ENCODE measurements around the gene STAT2. TPM values are rescaled to one million over a fixed set of nuclear protein-coding genes. Genes with fewer than 3 reads are reported as not detected.
"Not testable (repeated sequence)": the region's sequence is repeated elsewhere in the genome, so short reads cannot be mapped to it uniquely, and the experiment has no call there.

The STAT2 gene
- total and polyA plus RNA-seq, 10 of the 15 experiments (the other 5 are each of a cell fraction or from before 2014, with no cell fraction given), result 16.9 to 106 (median 77.9) TPM

GRCh38 chr12:56408799-56409417, 49.0 kb upstream of the STAT2 start:
- ATAC-seq, result no peak
- DNase-seq (ENCODE audit: low read depth, low spot score), result no peak
- intact Hi-C loops (cut with micrococcal nuclease; ENCODE audit: unreplicated experiment) (no loop called here), in situ Hi-C loops (cut with MboI) (no loop called here)
- Histone ChIP-seq H4K20me1 (ENCODE audit: control insufficient read depth, insufficient read depth) (no peaks in the 10 kb centered on the region), H3K9ac (ENCODE audit: control insufficient read depth, insufficient read depth, low read length) (no peak overlapping the region), H3K4me1 (ENCODE audit: control insufficient read depth, insufficient read depth, low read length) (no peaks in the 10 kb centered on the region), H3K79me2 (ENCODE audit: control insufficient read depth, insufficient read depth, low read length) (no peaks in the 10 kb centered on the region), H3K27ac (ENCODE audit: control insufficient read depth, insufficient read depth) (no peak overlapping the region), H3K27me3 (replicated peaks in 1 of 2; ENCODE audit: control insufficient read depth in 2 of 2, insufficient read depth in 2 of 2, low read length in 1 of 2) (no peaks in the 10 kb centered on the region), H3K4me2 (ENCODE audit: control insufficient read depth, insufficient read depth) (no peak overlapping the region), H2AFZ (ENCODE audit: control insufficient read depth, low read depth, low read length) (no peak overlapping the region), H3K4me3 (no peak overlapping the region), H3K9me3 (replicated peaks; ENCODE audit: control insufficient read depth, insufficient read depth, low read length) (no peaks in the 10 kb centered on the region), H3K36me3 (ENCODE audit: control insufficient read depth in 2 of 2, insufficient read depth in 2 of 2, low read length in 1 of 2) (peaks cover 0 to under 1% of the 10 kb centered on the region in 2 experiments; a peak in 1 of 4 replicates)
- CTCF ChIA-PET, result no interaction called here
- BruUV-seq (replicated peaks), result no TSS peak
- RAD21 ChIA-PET (ENCODE audit: unreplicated experiment), result no interaction called here
- SMC1A ChIA-PET (ENCODE audit: uncharacterized antibody, unreplicated experiment), result interaction anchor here (1.5 kb wide), 1 partner anchor 27 kb away, joined by 3 read pairs; no protein-coding TSS in a partner anchor
- 68% methylated on average over 5 of the region's 5 CpGs for WGBS (ENCODE audit: insufficient coverage, insufficient replicate concordance, low lambda C conversion rate, missing lambda C conversion rate)
- FAIRE-seq, result no peak
- POLR2A ChIA-PET, result no interaction called here
- no peak for TF ChIP-seq YY1 (IDR thresholded peaks at IDR 0.05; ENCODE audit: low read depth, low read length)
- TF ChIP-seq ETV6 (conservative IDR thresholded peaks at IDR 0.05 in 1 of 2, IDR thresholded peaks at IDR 0.05 in 1 of 2; ENCODE audit: borderline replicate concordance in 1 of 2, low read depth in 1 of 2), result no peak
- TF ChIP-seq NKRF (conservative IDR thresholded peaks at IDR 0.05), result no peak
- no peak for TF ChIP-seq MXI1 (IDR thresholded peaks at IDR 0.05; ENCODE audit: low read depth, low read length)
- no peak for TF ChIP-seq NBN (IDR thresholded peaks at IDR 0.05)

- CTCF ChIA-PET; H3K4me1 ChIP-seq (ENCODE audit: control insufficient read depth, insufficient read depth, low read length); in situ Hi-C loops (cut with MboI); H3K4me2 ChIP-seq (ENCODE audit: control insufficient read depth, insufficient read depth); H3K79me2 ChIP-seq (ENCODE audit: control insufficient read depth, insufficient read depth, low read length); H3K27me3 ChIP-seq (replicated peaks in 1 of 2; ENCODE audit: control insufficient read depth in 2 of 2, insufficient read depth in 2 of 2, low read length in 1 of 2); H3K36me3 ChIP-seq (ENCODE audit: control insufficient read depth in 2 of 2, insufficient read depth in 2 of 2, low read length in 1 of 2); POLR2A ChIA-PET; H4K20me1 ChIP-seq (ENCODE audit: control insufficient read depth, insufficient read depth); H3K27ac ChIP-seq (ENCODE audit: control insufficient read depth, insufficient read depth); H3K9ac ChIP-seq (ENCODE audit: control insufficient read depth, insufficient read depth, low read length); RAD21 ChIA-PET (ENCODE audit: unreplicated experiment); BruUV-seq (replicated peaks); ATAC-seq; FAIRE-seq; H3K4me3 ChIP-seq; intact Hi-C loops (cut with micrococcal nuclease; ENCODE audit: unreplicated experiment); DNase-seq (ENCODE audit: low read depth, low spot score); H2AFZ ChIP-seq (ENCODE audit: control insufficient read depth, low read depth, low read length); SMC1A ChIA-PET (ENCODE audit: uncharacterized antibody, unreplicated experiment); H3K9me3 ChIP-seq (replicated peaks; ENCODE audit: control insufficient read depth, insufficient read depth, low read length): not testable (repeated sequence)
- WGBS (ENCODE audit: insufficient coverage, insufficient replicate concordance, low lambda C conversion rate, missing lambda C conversion rate), result 63% methylated on average over 3 of the region's 3 CpGs
These were observed 44.3 kb upstream of the STAT2 start for GRCh38 chr12:56404227-56404626.

- ATAC-seq; BruUV-seq (replicated peaks); CTCF ChIA-PET; H3K79me2 ChIP-seq (ENCODE audit: control insufficient read depth, insufficient read depth, low read length); in situ Hi-C loops (cut with MboI); RAD21 ChIA-PET (ENCODE audit: unreplicated experiment); FAIRE-seq; H3K4me1 ChIP-seq (ENCODE audit: control insufficient read depth, insufficient read depth, low read length); H3K4me2 ChIP-seq (ENCODE audit: control insufficient read depth, insufficient read depth); H3K9ac ChIP-seq (ENCODE audit: control insufficient read depth, insufficient read depth, low read length); H3K9me3 ChIP-seq (replicated peaks; ENCODE audit: control insufficient read depth, insufficient read depth, low read length); H2AFZ ChIP-seq (ENCODE audit: control insufficient read depth, low read depth, low read length); H3K27me3 ChIP-seq (replicated peaks in 1 of 2; ENCODE audit: control insufficient read depth in 2 of 2, insufficient read depth in 2 of 2, low read length in 1 of 2); H3K27ac ChIP-seq (ENCODE audit: control insufficient read depth, insufficient read depth); SMC1A ChIA-PET (ENCODE audit: uncharacterized antibody, unreplicated experiment); intact Hi-C loops (cut with micrococcal nuclease; ENCODE audit: unreplicated experiment); H4K20me1 ChIP-seq (ENCODE audit: control insufficient read depth, insufficient read depth); DNase-seq (ENCODE audit: low read depth, low spot score); H3K36me3 ChIP-seq (ENCODE audit: control insufficient read depth in 2 of 2, insufficient read depth in 2 of 2, low read length in 1 of 2); H3K4me3 ChIP-seq: not testable (repeated sequence)
- POLR2A ChIA-PET, result interaction anchor here (0.5 kb wide), 1 partner anchor 317 kb away, joined by 3 read pairs; no protein-coding TSS in a partner anchor
These were observed 41.7 kb upstream of the STAT2 start for GRCh38 chr12:56401612-56402011.

Data from GM12878 (cell line).